Neural cell (in vitro differentiated cells): ENCODE data around the gene TTC32.

Experiments used
- CTCF ChIP-seq: fragments of 450-650 bp; IDR thresholded peaks from 2 replicates; pipeline ENCODE4 v1.5.1; 2014; ENCODE audit warnings: antibody characterized with exemption, mild to moderate bottlenecking, moderate library complexity; ENCODE audit not compliant: poor library complexity, severe bottlenecking
- EP300 ChIP-seq: fragments of 450-650 bp; conservative IDR thresholded peaks from 2 replicates; pipeline ENCODE4 v1.6.1; 2014; ENCODE audit warnings: antibody characterized with exemption, mild to moderate bottlenecking, moderate library complexity; ENCODE audit not compliant: poor library complexity, severe bottlenecking
- EZH2 ChIP-seq: fragments of 200-600, 300-800 bp; shearing (Covaris generic), sonication (generic); IDR thresholded peaks from 2 replicates; pipeline ENCODE4 v1.6.1; 2014; ENCODE audit warnings: antibody characterized with exemption, low read length, borderline replicate concordance, mild to moderate bottlenecking; ENCODE audit not compliant: insufficient read depth, poor library complexity, severe bottlenecking
- POLR2AphosphoS5 ChIP-seq: IDR thresholded peaks from 2 replicates; pipeline ENCODE4 v1.6.1; 2012
- RAD21 ChIP-seq: fragments of 450-650 bp; conservative IDR thresholded peaks from 2 replicates; pipeline ENCODE4 v1.6.1; 2014; ENCODE audit warnings: antibody characterized with exemption, mild to moderate bottlenecking, moderate library complexity
- REST ChIP-seq: IDR thresholded peaks from 2 replicates; pipeline ENCODE4 v1.6.1; 2012; ENCODE audit warnings: borderline replicate concordance
- SMC3 ChIP-seq: fragments of 450-650 bp; conservative IDR thresholded peaks from 2 replicates; pipeline ENCODE4 v1.6.1; 2014; ENCODE audit warnings: antibody characterized with exemption, mild to moderate bottlenecking, moderate library complexity; ENCODE audit not compliant: poor library complexity

GRCh38 chr2:19848029-19848750 lies 53.6 kb downstream of the TTC32 start:
- TF ChIP-seq CTCF (no peak), EP300 (no peak), POLR2AphosphoS5 (no peak), RAD21 (no peak), SMC3 (no peak), REST (no peak), EZH2 (no peak)
